GM12865 (cell line): ENCODE data around the gene ZNF558.

Source experiments
- DNase-seq: peaks from one replicate; pipeline ENCODE4 v3.0.0; 2010; ENCODE audit warnings: low read depth
- H3K4me3 ChIP-seq: 2 replicates; pipeline ENCODE4 v1.5.1; 2011; ENCODE audit warnings: mild to moderate bottlenecking, low read depth, low read length, control low read depth
- TF ChIP-seq, protein P1 (sequence below): IDR thresholded peaks from 2 replicates; pipeline ENCODE4 v1.5.1; 2011; ENCODE audit warnings: low read length, control low read depth, low read depth, inconsistent platforms; ENCODE audit not compliant: insufficient read depth; ENCODE audit errors: missing control alignments

The ZNF558 gene

GRCh38 chr19:8831373-8831772 lies 731 bp downstream of the ZNF558 start:
- H3K4me3 ChIP-seq: peak overlapping the region; percentile 88
- no peak for DNase-seq

DNA sequence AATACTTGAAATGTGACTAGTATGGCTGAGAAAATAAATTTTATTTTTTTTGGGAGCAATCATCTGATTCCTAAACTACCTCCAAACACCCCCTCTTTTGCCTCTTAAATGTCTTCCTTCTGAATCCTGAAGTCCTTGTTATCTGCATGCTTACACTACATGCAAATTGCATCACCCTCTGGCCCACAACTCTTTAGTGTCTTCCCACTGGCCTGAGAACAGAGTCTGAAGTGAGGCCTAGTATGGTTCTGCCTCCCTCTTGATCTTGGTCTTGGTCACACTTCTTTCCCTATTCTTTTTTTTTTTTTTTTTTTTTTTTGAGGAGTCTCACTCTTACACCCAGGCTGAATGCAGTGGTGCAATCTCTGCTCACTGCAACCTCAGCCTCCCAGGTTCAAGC lies 4.8 kb downstream of the ZNF558 start:
- no peak for DNase-seq

More at GRCh38 chr19:8831373-8831772, 731 bp downstream of the ZNF558 start:
- TF ChIP-seq, protein P1, sequence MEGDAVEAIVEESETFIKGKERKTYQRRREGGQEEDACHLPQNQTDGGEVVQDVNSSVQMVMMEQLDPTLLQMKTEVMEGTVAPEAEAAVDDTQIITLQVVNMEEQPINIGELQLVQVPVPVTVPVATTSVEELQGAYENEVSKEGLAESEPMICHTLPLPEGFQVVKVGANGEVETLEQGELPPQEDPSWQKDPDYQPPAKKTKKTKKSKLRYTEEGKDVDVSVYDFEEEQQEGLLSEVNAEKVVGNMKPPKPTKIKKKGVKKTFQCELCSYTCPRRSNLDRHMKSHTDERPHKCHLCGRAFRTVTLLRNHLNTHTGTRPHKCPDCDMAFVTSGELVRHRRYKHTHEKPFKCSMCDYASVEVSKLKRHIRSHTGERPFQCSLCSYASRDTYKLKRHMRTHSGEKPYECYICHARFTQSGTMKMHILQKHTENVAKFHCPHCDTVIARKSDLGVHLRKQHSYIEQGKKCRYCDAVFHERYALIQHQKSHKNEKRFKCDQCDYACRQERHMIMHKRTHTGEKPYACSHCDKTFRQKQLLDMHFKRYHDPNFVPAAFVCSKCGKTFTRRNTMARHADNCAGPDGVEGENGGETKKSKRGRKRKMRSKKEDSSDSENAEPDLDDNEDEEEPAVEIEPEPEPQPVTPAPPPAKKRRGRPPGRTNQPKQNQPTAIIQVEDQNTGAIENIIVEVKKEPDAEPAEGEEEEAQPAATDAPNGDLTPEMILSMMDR: no peak

GRCh38 chr19:8826371-8826770 lies 5.7 kb downstream of the ZNF558 start:
- no peak overlapping the region for H3K4me3 ChIP-seq
- TF ChIP-seq, protein P1: no peak
- no peak for DNase-seq

More for the DNA sequence above, 4.8 kb downstream of the ZNF558 start:
- no peak overlapping the region for H3K4me3 ChIP-seq
- TF ChIP-seq, protein P1: no peak

- DNase-seq: no peak
- no peak overlapping the region for H3K4me3 ChIP-seq
- TF ChIP-seq, protein P1: no peak
Measured at GRCh38 chr19:8821748-8822241, 10.3 kb downstream of the ZNF558 start.

DNA sequence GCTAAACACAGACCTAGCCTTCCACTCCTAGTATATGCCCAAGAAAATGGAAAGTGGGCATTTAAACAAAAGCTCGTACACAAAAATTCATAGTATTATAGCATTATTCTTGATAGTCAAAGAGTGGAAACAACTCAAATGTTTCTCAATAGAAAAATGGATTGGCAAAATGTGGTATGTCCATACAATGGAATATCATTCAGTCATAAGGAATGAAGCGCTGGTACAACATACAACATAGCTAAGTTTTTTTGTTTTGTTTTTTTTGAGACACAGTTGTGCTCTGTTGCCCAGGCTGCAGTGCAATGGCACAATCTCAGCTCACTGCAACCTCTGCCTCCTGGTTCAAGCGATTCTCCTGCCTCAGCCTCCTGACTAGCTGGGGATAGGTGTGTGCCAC lies 11.9 kb downstream of the ZNF558 start:
- H3K4me3 ChIP-seq: no peak overlapping the region
- TF ChIP-seq, protein P1: no peak
- no peak for DNase-seq

DNA sequence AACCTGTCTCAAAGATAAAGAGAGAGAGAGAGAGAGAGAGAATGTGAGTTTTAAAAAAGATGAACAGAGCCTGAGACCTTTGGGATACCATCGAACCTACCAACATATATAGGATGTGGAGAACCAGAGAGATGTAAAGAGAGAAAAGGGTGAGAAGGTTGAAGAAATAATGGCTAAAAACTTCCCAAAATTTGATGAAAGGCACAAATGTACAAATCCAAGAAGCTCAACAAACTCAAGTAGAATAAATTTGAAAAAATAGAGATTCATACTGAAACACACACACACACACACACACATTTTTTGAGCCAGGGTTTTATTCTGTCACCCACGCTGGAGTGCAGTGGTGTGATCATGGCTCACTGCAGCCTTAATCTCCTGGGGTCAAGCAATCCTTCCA lies 16.3 kb downstream of the ZNF558 start:
- no peak for DNase-seq
- TF ChIP-seq, protein P1: no peak
- H3K4me3 ChIP-seq: no peak overlapping the region

- no peak for DNase-seq
- H3K4me3 ChIP-seq: no peak overlapping the region
- TF ChIP-seq, protein P1: no peak
Measured at GRCh38 chr19:8814176-8814575, 17.9 kb downstream of the ZNF558 start.
